ENCODE data around the gene FGG.
"Not testable (repeated sequence)": the region's sequence is repeated elsewhere in the genome, so short reads cannot be mapped to it uniquely, and the experiment has no call there.

FGG gene

DNA sequence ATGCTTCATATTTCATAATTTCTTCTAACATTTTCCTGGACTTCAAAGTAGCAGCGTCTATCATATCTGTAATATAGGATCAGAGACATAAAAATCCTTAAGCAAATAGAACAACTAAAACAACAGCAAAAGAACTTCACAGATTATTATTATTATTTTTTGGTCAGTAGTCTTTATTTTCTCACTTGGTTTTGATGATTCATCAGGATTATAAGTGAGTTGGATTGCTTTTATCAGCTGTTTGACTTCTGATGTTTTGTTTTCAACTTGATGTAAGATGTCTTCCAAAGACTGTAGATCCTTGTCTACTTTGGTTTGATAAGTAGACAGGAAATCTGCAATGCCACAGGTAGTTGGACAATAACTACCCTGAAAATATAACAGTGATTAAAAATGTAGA, 623 bp downstream of the FGG start:
- no peak for DNase-seq

DNA sequence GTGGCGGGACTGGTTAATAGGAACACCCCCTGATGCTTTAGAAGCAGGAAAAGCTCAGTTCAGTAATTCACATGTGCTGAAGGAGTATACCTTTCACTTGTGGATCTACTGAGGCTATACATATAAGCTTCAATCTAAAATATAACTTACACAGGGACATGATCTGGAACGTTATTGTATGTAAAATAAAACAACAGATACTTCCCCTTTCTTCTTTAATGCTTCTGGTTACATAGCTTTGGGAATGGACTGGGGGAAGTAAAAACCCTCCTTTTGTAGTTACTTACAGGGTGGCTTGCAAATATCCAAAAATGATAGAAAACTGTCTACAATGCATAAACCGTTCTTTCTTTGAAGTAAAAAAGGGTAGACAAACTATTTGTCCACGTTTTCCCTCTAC, 1.9 kb downstream of the FGG start:
- no peak for DNase-seq

DNA sequence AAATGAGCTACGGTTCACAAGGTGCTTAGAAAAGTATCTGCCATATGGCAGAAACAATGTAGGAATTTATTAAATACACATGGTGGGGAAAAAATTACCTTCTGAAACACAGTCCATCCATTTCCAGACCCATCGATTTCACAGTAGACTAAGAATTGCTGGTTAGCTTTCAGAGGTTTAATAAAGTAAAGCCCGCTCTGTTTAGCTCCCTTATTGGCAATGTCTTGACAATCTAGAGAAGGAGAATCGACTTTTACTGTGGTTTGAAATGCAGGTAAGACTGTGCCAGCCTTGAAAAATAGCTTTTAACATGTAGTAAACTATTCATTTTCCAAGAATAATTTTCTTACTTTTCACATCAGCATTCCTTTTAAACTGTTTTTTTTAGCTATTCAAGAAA, 2.9 kb downstream of the FGG start:
- no peak for DNase-seq

DNA sequence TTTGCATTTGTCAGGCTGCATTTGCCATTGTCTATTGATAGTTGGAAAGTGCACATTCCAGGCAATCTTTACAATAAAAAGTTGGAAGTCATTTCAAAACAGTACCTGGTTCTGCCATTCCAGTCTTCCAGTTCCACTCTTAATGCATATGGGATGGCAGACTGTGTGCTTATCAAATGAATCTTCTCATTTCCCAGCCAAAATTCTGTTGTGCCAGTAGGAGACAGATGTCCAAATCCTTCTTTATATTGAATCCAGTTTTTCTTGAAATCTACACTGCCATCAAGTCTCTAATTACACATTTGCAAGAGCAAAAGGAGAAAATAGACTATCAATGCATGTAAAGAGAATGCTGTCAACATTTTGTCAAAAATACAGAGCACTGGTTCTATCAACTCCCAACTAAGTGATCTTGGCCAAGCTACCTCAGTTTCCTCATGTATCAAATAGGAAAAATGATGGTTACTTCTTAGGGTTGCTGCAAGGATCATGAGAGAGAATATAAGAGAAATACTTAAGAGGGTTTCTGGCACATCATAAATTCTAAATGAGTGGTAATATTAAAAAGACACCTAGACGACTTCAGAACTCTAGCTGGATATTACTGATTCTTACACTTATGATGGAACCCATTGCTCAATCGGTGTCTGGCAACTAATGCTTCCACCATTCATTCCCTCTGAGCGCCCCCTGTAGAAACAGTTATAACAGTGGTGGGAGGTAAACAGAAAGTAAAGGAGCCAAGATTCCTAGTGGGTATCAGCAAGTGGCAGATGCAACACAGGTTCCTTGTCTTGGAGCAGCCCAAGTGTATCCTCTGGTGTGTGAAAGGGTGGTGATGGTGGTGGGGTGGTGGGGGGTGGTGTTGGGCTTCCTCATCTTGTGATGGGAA, 3.8 kb downstream of the FGG start:
- no peak for DNase-seq

DNA sequence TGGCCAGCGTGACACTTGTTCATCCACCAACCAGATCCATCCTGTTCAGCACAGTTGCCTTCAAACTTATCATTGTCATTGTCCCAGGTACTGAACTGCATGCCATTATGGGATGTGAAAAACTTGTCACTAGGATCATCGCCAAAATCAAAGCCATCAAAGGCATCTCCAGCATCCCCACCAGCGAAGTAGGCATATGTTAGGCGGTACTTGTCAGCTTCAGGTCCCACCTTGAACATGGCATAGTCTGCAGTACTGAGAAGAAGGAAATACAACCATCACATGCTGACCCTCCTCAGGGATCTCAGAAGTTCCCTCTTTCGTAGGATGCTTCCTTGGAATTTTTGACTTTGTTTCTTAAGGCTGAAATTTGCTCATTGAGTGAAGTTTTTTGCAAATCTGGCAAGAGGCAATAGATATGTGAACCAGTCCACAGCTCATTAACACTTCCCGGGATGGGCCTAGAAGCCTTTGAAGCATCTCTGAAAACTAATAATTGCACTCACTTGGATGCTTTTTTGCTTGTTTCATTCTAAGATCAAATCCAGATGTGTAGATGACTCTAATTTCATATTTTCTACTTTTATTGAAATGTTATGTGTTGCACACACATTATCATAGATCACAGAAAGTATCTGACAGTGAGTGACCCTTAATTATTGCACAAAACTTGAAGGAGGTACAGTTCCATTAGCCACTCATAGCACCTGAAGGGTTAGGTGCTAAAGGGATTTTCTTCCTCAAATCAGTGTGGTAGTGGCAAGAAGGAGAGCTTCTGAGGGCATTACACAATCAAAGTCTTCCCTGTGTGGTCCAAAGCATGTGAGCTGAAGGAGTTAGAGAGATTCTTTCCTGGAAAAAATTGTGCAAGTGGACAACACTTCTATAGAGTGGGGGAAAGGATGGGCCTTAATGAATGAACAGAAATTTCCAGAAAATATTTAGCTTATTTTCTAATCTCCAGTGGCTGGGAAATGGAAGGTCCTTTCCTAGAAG, 5.4 kb downstream of the FGG start:
- DNase-seq: no peak

DNA sequence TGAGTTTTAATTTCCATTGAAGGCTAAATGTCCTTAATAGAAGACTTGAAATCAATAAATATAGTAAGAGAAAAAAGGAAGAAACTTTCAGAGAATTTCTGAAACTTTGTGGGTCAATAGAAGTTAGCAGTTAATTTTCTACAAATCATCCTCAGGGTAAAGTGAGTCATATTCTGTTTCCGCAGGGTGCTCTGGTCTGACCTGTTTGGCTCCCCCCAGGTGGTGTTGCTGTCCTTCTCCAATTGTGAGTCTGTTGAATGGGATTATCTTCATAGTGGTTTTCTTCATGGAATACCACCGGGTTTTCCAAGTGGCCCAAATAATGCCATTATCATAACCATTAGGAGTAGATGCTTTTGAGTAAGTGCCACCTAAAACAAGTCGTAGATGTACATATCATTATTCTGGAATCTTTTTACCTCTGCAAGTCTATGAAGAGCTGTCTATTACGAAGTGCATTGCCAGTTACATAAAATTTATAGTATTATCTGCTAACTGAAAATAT, 7.7 kb downstream of the FGG start:
- no peak for DNase-seq

DNA sequence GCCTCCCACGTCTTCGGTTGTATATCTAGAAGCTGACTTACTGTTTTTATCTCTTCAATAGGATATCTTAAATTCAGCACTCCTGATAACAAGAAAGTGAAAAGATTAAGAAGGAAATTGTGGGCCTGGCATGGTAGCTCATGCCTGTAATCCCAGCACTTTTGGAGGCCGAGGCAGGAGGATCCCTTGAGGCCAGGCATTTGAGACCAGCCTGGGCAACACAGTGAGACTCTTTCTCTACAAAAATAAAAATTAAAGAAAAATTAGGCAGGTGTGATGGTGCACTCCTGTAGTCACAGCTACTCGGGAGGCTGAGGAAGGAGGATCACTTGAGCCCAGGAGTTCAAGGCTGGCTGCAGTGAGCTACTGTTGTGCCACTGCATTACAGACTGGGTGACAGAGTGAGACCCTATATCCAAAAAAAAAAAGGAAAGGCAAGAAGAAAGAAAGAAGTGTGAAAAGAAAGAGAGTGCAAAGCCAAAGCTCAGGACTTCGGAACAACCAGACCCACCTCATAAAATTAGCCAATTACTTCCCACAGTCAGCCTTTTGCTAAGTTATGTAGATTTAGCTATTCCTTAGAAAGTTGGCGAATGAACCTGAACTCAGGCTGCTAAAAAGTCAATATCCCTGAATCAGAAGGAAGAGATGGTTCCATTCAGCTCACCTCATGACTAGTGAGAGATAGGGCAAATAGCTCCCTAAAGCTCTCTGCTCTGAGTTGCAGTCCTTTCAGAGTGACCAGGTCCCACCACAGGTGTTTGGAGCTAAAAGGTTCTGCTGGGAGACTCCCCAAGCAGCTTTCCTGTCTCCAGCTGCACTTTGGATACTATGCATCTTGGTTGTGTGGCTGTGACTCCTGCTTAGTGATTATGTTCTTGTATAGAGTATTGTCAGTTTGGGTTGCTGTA, 9.2 kb downstream of the FGG start:
- DNase-seq: no peak

DNA sequence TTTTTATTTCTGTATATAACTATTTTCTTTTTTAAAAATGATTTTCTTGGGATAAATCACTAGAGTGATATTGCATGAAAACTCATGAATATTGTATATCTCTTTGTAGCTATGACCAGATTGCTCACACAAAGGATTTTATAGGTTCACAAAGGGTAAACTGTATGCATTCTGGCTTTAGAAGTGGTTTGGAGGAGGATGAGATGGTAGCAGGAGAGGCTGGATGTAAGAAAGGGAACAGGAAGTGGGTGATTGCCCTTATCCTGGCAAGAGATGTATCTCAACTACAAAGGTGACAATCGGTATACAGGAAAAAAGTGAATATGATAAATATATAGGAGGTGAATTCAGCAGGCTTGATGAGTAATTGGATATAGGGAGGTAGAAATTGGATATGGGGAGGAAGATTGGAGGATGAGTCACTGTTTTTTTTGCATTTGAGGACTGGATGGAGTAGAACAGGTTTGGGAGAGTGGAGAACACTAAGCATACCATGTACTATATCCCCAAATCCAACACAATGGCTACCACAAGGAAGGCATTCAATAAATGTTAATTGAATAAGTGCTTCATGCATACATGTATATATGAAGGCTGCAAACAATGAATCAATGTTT, 9.9 kb downstream of the FGG start:
- no peak for DNase-seq

DNA sequence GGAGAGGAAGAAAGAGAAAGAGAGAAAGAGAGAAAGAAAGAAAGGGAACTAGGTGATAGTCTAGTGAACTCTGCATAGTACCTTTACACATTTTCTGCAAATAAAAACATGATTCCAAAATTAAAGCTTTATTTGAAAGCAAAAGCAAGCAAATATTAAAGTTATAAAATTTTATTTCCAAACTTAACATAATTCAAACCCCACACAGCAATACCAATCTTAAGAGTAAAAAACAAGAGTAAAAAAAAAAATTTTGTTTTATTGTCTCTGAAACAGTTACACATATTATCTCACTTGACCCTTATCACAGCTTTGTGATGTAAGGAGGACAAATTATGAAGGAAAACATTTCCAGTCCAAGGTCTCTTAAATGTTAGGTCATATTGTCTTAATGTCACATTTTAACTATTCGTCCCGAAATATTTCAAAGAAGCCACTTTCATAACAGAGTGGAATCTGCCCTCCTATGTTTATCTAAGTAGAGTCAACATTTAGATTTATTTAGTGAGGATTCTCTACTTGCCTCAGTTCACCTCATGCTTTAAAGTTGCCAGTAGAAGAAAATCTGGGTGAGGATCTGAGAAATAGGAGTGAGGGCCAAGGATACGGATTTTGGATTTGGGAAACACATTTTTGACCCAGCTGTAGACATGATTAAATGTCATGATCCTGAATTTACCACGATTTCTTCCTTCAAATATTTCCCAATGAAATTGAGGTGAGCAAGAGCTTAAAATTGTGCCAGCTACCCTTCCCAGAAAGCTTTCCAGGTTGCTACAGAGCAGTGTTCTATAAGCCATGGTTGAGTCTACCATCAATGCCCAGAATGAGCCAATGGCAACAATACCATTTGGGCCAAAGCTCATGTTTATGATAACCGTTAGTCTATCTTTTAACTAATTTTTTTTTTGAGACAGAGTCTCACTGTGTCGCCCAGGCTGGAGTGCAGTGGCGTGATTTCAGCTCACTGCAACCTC, 14.4 kb downstream of the FGG start:
- DNase-seq: no peak

DNA sequence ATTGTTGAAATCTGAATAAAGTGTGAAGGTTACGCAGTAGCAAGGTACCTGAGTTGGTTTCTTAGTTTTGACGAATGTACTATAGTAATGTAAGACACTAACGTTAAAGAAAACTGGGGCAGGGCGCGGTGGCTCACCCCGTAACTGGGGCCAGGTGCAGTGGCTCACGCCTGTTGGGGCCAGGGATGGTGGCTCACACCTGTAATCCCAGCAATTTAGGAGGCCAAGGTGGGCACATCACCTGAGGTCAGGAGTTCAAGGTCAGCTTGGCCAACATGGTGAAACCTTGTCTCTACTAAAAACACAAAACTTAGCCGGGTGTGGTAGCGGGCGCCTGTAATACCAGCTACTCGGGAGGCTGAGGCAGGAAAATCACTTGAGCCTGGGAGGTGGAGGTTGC, 15.2 kb downstream of the FGG start:
- DNase-seq: not testable (repeated sequence)

DNA sequence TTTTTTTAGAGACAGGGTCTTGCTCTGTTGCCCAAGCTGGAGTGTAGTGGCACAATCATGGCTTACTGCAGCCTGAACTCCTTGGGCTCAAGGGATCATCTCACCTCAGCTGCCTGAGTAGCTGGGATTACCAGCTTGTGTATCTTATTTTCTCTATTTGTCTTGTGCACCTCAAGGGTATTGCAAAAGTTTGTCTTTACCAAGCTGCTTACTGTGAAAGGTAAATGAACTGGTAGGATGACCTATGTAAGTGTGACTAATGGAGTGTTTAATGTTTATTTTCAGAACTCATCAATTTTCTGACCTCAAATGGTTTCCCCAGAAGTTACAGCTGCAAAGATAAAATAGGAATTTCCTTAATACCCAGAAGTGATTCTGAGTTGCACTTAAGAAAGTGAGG, 16.6 kb downstream of the FGG start:
- DNase-seq: no peak

DNA sequence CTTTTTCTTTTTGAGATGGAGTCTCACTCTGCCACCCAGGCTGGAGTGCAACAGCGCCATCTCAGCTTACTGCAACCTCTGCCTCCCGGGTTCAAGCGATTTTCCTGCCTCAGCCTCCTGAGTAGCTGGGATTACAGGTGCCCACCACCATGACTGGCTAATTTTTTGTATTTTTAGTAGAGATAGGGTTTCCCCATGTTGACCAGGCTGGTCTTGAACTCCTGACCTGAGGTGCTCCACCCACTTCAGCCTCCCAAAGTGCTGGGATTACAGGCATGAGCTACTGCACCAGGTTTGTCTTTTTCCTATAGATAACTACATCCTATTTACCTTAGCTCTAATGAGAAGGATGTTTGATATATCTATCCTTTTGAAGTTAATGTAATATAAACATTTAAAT, 18.1 kb downstream of the FGG start:
- not testable (repeated sequence) for DNase-seq

DNA sequence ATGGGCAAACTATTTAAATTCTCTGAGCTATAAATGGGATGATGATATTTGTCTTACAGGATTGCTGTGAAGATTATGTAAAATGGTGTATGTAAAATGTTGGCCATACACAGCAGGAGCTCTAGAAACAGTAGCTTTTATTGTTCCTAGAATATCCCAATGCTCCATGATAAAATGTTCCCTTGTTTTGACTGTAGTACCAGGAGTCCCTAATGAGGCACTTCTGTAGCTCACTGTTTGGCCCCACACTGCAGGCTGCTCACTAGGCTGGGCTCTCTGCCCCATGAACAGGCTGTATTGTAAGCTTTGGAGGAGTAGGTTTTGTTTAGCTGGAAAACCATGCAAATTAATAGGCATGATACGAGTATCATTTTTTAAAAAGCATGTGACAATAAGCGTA, 18.6 kb downstream of the FGG start:
- DNase-seq: peak in 33 of 56 donors; percentile 1 to 66 (median 22)

DNA sequence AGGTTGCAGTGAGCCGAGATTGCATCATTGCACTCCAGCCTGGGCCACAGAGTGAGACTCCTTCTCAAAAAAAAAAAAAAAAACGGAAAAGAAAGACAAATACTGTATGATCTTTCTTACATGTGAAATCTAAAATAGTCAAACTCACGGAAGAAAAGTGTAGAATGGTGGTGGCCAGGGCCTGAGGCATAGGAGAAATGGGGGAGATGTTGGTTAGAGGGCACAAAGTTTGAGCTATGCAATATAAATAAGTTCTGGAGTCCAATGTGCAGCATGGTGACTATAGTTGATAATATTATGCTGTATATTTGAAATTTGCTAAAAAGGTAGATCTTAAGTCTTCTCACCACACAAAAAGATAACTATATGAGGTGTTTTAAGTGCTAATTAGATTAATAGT, 20.6 kb downstream of the FGG start:
- DNase-seq: no peak

DNA sequence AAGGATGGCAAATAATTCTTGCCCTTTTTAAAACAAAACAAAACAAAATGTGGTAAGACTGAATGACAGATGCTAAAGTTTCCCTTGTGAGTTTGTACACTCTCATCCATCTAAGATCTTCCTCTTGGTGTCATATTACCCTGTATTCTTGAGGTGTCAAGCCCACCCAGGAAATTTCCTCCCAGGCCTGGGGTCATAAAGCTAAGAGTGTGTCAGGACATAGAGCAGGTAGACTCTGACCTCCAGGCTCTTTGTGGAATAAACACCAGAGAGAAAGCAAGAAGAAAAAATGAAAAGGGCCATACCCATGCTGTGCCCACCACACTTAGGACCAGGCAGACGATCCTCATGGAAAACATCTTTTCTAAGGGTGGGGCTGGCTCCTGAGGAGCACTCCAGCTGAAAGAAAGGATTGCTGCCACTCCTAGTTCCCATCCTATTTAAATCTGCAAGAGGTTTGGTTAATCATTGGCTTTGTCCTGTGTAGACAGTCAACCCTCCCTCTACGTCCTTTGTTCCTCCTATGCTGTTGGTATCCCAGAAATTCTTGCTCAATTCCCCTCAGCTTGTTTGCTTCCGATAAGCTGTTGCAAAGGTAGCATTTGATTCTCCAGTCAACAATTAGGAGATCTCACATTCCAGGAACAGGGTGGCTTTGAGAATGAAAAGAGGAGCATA, 22.0 kb downstream of the FGG start, which contains the start of gene FGA:
Gene FGA, minus strand, starts transcription at position 414 of the 678 bp plus-strand sequence. Its CDS starts 55 bp downstream, at position 359.
- no peak for DNase-seq

DNA sequence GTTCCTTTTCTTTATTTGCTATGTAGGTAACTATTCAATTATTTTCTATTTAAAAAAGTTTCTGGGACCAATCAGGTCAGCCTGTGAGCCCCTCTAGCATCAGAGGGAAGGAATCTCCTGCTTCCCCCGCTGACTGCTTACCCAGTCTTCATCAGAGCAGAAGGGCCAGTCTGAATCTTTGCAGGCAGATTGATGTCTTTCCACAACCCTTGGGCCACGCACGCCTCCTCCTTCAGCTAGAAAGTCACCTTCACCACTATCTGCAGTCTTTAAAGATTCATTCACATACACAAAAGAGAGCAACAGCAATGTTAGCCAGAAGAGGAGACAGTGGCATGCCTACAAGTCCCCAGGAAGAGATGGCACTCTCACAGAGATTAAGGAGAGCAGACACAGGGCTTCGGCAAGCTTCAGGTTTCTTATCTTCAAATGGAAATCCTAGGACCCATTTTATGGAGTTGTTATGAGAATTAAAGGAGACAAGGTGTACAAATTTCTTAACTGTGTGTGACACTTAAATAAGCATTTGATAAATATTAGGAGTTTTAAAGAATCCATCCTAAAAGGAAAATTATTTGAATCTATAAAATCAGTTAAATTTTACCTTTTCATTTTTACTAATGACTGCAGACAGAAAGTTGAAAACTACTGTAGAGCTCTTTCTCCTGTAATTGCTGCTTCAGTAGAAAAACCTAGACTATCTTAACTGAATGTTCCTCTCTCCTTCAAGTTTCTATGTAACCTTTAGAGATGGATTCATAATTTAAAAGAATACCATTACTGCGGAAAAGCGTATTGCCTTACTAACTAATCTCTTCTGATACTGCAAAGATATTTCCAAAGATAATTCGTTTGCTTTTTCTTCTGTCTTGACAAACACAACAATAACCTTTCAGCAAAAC, 22.9 kb downstream of the FGG start:
- DNase-seq: no peak

DNA sequence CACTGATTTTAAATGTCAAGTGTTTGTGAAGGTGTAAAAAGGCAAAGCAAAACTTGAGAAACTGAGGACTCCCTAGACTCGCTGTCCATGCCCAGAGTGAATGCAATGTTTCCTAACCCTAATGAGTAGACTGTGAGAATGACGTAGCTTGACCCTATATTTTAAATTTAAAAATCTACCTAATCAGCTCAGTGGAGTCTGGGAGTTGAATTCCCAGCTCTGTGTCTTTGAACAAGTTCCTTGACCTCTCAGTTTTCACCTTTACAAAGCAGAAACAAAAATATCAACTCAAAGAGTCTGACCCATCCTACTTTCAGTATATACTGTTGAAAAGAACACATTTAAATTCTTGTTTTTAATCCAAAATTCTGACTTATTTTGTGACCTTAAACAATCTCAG, 24.3 kb downstream of the FGG start:
- no peak for DNase-seq
